VCaP (cell line): ENCODE measurements around the gene MTCH1.

Experiments used
- H3K27ac ChIP-seq: fragments of 450-650 bp; 2 replicates; pipeline ENCODE4 v1.5.1; 2017
- CTCF ChIP-seq: fragments of 450-650 bp; conservative IDR thresholded peaks from 2 replicates; pipeline ENCODE4 v1.5.1; 2017; ENCODE audit warnings: mild to moderate bottlenecking, moderate library complexity

The MTCH1 gene

GRCh38 chr6:37027811-37028469 lies 41.9 kb upstream of the MTCH1 start:
- TF ChIP-seq CTCF = no peak
- no peak overlapping the region for H3K27ac ChIP-seq

GRCh38 chr6:37027036-37027720 lies 41.2 kb upstream of the MTCH1 start:
- no peak for TF ChIP-seq CTCF
- H3K27ac ChIP-seq = no peak overlapping the region

GRCh38 chr6:37025621-37026466 lies 39.8 kb upstream of the MTCH1 start:
- no peak for TF ChIP-seq CTCF

GRCh38 chr6:37024656-37025337 lies 38.8 kb upstream of the MTCH1 start:
- peak overlapping the region; percentile 72; the same call in 1 of the 2 replicates for H3K27ac ChIP-seq

More at GRCh38 chr6:37025621-37026466, 39.8 kb upstream of the MTCH1 start:
- H3K27ac ChIP-seq = no peak overlapping the region

GRCh38 chr6:37022135-37022863 lies 36.3 kb upstream of the MTCH1 start:
- H3K27ac ChIP-seq = peak overlapping the region; percentile 72

More at GRCh38 chr6:37024656-37025337, 38.8 kb upstream of the MTCH1 start:
- TF ChIP-seq CTCF = no peak

More at GRCh38 chr6:37022135-37022863, 36.3 kb upstream of the MTCH1 start:
- no peak for TF ChIP-seq CTCF
